Activated T-cell treated with anti-CD3 and anti-CD28 coated beads for 48 hours (primary cell): ENCODE measurements around the gene KIAA1217.
A peak's percentile ranks its signal among the peaks of the same experiment; 100 is the strongest.
"Not testable (repeated sequence)": the region's sequence is repeated elsewhere in the genome, so short reads cannot be mapped to it uniquely, and the experiment has no call there.

Source experiments
- DNase-seq: peaks from one replicate; pipeline ENCODE4 v3.0.0-alpha.2; 2020; ENCODE audit warnings: low read depth

Gene KIAA1217

DNA sequence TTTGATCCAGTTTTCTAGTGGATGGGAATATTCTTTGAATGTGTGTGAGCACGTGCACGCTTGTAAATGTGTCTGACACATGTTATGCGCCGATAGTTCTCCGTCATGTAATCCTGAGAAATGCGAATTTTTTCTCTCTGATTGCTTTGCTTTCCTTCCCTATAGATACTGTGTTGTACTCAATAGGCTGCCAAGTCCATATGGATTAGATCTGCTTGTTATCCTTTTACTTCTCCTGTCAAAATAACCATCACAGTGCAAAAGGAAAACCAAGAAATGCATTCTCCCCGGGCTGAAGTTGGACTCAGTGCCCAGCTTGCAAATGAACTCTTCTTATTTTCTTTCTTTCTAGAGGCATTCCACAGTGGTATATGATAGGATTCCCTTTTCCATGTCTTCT lies 131.9 kb downstream of the KIAA1217 start:
- no peak for DNase-seq

GRCh38 chr10:24341371-24341770 lies 132.4 kb downstream of the KIAA1217 start:
- DNase-seq, result no peak

DNA sequence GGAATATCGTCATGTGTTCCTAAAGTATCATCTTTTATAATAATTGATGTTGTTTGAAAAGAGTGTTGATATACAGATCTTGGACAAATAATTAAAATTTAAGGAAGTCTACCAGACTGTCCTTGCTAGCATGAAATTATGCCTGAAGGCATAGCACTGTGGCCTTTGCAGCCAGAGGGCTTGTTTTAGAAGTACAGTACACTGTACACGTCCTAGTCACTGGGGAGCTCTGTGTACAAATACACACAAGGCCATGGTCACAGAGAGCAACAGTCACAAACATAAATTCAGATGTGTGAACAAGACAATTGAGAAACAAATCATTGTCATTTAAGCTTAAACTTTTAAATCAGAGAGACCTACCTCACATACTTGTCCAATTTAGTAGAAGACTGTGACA lies 133.0 kb downstream of the KIAA1217 start:
- no peak for DNase-seq

- DNase-seq, result no peak
Observed at GRCh38 chr10:24343686-24344085, 134.7 kb downstream of the KIAA1217 start.

GRCh38 chr10:24344279-24344678 lies 135.3 kb downstream of the KIAA1217 start:
- no peak for DNase-seq

- no peak for DNase-seq
Observed at GRCh38 chr10:24344695-24345463, 135.9 kb downstream of the KIAA1217 start.

DNA sequence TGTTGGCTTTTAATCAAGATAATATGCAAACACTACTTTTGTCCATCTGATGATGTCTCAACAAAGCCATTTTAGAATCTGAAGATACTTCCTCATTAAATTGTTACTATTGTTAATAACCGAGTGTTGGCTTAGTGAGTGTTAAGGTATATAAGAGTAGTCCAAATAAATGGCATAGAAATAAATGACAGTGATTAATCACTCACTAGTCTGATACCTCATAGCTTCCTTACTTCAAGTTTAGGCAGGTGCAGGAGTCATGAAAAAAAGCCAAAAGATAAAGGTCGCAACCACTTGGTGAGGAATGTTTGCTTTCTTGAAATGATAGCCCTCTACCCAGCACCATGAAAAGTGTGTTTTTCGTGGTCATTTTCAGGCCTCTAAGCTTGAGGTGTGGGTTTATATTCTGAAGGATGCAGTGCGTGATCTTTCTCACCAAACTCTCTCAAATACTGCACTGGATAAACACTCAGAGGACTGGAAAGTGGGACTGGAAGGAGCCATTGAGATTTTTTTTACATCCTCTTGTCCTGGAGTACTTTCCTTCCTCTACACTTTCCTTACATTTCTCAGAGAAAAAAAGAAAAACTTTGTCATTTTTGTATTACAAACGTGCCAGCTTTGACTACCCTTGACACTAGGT lies 138.1 kb downstream of the KIAA1217 start:
- DNase-seq, result no peak

- DNase-seq, result no peak
Observed at GRCh38 chr10:24349379-24350001, 140.6 kb downstream of the KIAA1217 start.

DNA sequence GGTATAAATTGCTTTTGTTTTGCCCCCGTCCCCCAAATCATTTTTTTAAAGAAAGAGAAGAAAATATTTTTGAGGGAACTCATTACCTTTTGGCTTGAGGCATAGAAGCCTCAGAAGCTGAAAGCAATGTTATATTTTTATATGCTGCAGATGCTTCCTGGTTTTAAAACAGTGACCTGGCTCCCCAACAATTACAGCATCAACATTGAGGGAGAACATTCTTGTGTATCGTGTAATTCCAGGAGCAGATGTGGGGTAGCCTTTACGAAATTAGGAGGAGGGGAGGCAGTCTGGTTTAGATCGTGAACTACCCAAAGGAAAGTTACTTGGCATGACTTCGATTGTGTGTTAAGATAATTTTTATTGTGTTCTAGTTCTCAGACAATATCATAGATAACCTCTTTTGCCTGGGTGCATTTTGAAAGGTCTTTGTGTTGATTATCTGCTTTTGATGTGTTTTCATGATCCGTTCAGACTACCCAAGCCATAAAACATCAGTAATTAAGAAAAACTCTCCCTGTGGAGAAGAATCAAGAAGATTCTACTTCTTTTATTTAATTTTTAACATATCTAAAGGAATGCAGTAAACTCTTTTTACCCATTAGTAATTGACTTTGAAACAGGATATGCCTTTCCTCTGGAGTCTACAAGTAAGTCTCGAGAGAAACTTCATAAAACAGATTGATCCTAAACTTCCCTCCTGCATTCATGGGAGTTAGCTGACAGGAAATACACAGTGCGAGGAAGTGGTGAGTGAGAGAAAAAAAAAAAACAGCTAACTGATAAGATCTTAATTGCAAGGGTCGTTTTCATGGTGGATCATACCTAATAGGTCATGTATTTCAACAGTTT lies 141.4 kb downstream of the KIAA1217 start:
- no peak for DNase-seq

DNA sequence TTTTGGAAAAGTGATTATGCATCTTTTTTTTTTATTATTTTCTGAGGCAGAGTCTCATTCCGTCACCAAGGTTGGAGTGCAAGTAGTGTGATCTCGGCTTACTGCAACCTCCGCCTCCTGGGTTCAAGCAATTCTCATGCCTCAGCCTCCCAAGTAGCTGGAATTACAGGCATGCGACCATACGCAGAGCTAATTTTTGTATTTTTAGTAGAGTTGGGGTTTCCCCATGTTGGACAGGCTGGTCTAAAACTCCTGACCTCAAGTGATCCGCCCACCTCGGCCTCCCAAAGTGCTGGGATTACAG lies 141.9 kb downstream of the KIAA1217 start:
- not testable (repeated sequence) for DNase-seq

- no peak for DNase-seq
Observed at GRCh38 chr10:24351961-24352360, 143.0 kb downstream of the KIAA1217 start.

DNA sequence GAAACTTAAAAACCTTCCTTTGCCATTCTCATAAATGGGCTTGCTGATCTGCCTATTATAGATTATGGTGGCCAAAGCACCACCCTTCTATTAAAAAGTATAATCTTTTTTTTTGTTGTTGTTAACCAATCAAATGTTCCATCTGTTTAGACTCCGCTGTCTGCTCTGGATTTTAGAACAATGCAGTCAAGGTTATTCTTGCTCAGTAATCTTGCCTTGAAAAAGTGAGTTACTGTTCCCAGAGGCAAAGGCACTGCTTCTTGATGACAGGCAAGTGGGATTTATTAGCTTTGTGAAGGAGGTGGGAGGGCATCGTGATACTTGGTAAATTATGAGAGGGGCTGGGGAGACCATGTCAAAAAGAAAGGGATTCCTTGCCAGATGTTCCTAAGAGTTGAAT lies 143.5 kb downstream of the KIAA1217 start:
- no peak for DNase-seq

DNA sequence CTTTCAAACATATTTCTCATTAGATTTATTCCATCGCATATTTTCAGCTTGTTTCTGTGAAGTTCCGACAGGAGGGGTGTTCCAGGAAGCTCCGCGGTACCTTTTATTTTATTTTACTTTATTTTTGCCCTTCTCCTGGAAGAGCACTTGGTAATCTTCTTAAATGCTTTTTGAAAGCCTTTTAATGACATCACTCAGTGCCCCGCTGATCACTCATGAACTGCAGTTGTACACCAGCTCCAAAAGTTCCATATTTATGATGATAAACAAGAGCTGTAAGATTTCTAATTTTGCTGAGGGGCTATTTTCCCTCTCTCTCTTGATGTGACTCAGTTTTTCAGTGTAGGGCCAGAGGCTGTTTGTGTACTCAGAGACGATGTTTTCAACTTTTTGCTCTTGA lies 144.4 kb downstream of the KIAA1217 start:
- no peak for DNase-seq

GRCh38 chr10:24355056-24355688 lies 146.2 kb downstream of the KIAA1217 start:
- no peak for DNase-seq

DNA sequence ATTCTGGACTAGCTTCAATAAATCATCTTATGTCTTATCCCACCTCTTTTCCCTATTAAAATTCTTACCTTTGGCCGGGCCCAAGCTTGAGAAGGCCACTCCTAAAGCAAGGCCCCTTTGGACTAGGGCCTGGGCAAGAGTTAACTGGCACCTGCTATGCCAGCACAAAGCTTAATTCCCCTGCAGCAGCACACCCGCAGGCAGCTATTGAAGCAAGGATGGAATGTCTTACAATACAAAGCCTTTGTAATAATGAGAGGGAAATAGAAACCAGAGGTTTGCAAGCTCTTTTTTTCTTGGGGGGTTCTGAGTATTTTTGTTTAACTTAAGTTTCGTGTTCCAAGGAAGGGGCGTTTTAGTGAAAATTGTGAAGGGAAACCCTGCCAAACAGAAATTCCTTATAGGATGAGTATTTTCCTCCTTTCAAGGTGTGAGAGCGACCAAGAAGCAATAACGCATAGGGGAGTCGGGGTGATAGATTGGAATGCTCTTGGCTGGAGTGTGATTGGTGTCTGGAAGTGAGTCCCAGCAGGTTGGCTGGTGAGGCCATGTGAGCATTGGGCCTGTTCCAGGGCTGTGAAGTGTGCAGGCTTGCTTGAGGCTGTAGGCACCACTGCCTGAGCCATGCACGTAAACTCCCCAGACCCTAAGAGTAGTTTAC lies 148.5 kb downstream of the KIAA1217 start:
- no peak for DNase-seq

DNA sequence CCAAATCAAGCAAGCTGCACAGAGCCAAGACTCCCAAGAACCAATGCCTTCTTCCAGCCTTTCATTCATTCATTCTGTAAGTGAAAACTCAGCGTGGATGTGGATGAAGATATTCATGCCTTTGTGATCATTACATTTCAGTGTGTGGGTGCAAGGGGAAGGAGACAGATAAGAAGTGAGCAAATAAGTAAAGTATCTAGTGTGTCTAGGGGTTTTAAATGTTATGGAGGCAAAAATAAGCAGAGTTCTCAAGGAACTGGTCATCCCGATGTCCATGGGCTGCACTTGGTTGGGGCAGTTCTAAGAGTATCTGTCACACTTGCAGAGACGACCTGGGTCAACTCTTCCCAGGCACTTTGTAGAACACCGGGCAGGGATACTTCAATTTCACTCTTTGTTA lies 149.1 kb downstream of the KIAA1217 start:
- no peak for DNase-seq

GRCh38 chr10:24360282-24361127 lies 151.6 kb downstream of the KIAA1217 start:
- DNase-seq, result peak; percentile 18

GRCh38 chr10:24363070-24363469 lies 154.1 kb downstream of the KIAA1217 start:
- no peak for DNase-seq

DNA sequence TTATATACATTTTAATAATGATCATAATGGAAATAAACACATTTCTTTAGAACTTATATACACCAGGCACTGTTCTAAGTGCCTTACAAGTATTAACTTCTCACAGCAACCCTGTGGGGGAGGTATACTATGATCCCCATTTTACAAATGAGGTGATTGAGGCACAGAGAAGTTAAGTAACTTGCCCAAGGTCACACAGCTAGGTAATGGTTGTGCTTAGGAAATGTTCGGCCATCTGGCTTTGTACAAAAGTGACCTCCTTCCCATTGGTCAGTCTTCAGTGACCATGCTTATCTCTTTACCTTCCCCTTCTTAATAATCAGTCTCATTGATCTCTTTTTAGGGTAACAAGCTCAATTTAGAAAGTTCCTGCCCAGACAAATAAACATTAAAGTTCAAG lies 158.8 kb downstream of the KIAA1217 start:
- no peak for DNase-seq

DNA sequence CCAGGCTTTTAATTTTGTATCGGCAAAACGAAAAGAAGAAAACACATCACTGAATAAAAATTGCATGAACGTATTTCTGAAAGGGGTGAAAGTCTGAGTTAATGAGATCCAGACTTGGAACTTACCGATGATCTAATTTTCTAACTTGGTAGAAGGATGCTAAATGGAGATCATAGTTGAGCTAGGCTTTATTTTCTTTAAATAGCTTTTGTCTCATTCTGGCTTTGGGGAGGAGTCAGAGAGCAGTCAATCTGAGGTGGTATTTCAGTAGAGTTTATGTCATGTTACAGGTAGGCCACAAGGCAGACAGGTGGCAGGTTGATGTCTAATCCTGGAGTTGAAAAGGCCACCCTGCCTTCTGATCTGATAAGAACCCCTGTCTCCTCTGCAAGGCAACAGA lies 161.9 kb downstream of the KIAA1217 start:
- no peak for DNase-seq

DNA sequence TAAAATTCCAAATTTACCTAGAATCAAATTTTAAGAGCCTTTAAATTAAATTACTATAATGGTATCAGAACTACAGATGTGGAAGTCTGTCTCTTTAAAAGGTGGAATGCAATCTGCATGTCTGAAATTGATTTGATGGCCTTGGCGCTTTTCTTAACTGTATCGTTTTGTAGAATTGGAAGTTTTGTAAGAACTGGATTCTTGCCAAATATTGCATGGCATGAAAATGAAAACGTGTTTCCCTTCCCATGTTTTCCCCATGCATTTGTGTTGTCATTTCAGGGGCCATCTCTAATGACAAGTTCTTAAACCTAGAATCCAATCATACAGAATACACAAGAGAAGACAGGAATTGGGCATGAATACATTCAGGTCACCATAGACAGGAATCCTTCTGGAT lies 162.5 kb downstream of the KIAA1217 start:
- no peak for DNase-seq
